C4-2B (cell line): Measurements from ENCODE around the gene GRHL1.
"Not testable (repeated sequence)": the region's sequence is repeated elsewhere in the genome, so short reads cannot be mapped to it uniquely, and the experiment has no call there.

Experiments
- ZFX ChIP-seq: fragments of 450-650 bp; IDR thresholded peaks from 2 replicates; pipeline ENCODE4 v1.6.1; 2017
- TF ChIP-seq, protein P1 (sequence below): fragments of 450-650 bp; conservative IDR thresholded peaks from 2 replicates; pipeline ENCODE4 v1.5.1; 2017; ENCODE audit warnings: mild to moderate bottlenecking

DNA sequence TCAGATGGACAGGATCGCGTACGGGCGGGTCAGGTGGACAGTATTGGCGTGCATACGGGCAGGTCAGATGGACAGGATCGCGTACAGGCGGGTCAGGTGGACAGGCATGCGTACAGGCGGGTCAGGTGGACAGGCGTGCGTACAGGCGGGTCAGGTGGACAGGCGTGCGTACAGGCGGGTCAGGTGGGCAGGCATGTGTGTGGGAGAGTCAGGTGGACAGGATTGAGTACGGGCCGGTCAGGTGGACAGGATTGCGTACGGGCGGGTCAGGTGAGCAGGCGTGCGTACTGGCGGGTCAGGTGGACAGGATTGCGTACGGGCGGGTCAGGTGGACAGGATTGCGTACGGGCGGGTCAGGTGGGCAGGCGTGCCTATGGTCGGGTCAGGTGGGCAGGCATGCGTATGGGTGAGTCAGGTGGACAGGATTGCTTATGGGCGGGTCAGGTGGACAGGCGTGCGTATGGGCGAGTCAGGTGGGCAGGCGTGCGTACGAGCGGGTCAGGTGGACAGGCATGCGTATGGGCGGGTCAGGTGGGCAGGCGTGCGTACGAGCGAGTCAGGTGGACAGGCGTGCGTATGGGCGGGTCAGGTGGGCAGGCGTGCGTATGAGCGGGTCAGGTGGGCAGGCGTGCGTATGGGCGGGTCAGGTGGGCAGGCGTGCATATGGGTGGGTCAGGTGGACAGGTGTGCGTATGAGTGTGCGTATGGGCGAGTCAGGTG is 60.3 kb downstream of the GRHL1 start:
- TF ChIP-seq, protein P1, sequence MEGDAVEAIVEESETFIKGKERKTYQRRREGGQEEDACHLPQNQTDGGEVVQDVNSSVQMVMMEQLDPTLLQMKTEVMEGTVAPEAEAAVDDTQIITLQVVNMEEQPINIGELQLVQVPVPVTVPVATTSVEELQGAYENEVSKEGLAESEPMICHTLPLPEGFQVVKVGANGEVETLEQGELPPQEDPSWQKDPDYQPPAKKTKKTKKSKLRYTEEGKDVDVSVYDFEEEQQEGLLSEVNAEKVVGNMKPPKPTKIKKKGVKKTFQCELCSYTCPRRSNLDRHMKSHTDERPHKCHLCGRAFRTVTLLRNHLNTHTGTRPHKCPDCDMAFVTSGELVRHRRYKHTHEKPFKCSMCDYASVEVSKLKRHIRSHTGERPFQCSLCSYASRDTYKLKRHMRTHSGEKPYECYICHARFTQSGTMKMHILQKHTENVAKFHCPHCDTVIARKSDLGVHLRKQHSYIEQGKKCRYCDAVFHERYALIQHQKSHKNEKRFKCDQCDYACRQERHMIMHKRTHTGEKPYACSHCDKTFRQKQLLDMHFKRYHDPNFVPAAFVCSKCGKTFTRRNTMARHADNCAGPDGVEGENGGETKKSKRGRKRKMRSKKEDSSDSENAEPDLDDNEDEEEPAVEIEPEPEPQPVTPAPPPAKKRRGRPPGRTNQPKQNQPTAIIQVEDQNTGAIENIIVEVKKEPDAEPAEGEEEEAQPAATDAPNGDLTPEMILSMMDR = not testable (repeated sequence)
- not testable (repeated sequence) for TF ChIP-seq ZFX
